Nephron progenitor cell (in vitro differentiated cells): ENCODE measurements around the gene HARBI1.

Source experiments
- DNase-seq: peaks from one replicate; pipeline ENCODE4 v3.0.0; 2021
- H3K27ac Mint-ChIP-seq: 2 replicates; pipeline ENCODE4 v1.8.0; 2021; ENCODE audit warnings: mild to moderate bottlenecking, moderate library complexity, mixed read lengths
- H3K27me3 Mint-ChIP-seq: 2 replicates; pipeline ENCODE4 v1.8.0; 2021; ENCODE audit warnings: mild to moderate bottlenecking, low read depth, mixed read lengths; ENCODE audit not compliant: poor library complexity
- H3K36me3 Mint-ChIP-seq: 2 replicates; pipeline ENCODE4 v1.8.0; 2021; ENCODE audit warnings: low read depth, mixed read lengths
- H3K4me1 Mint-ChIP-seq: 2 replicates; pipeline ENCODE4 v1.8.0; 2021; ENCODE audit warnings: mixed read lengths
- H3K4me3 Mint-ChIP-seq: 2 replicates; pipeline ENCODE4 v1.8.0; 2021; ENCODE audit warnings: mild to moderate bottlenecking, moderate library complexity, mixed read lengths
- H3K9me3 Mint-ChIP-seq: 2 replicates; pipeline ENCODE4 v1.8.0; 2021; ENCODE audit warnings: mild to moderate bottlenecking, moderate library complexity, mixed read lengths
- CTCF ChIP-seq: fragments of 200-600 bp; sonication (generic); IDR thresholded peaks from 2 replicates; pipeline ENCODE4 v1.5.0; 2021; ENCODE audit warnings: antibody characterized with exemption

The HARBI1 gene

GRCh38 chr11:46617134-46617971 is at the start of gene HARBI1, which contains the start of gene ATG13:
TSS of gene HARBI1 (minus strand) at chr11:46617227. CDS start at chr11:46616237, 990 bp downstream.
TSS of gene ATG13 (plus strand) at chr11:46617553. CDS start at chr11:46644292, 26,739 bp downstream.
- Mint-ChIP-seq H3K4me3 (peak within 1 kb of the TSS; percentile 95), H3K27me3 (no peaks in the 10 kb centered on the region), H3K36me3 (peaks cover 16% of the 10 kb centered on the region), H3K27ac (peak within 1 kb of the TSS; percentile 100), H3K9me3 (no peaks in the 10 kb centered on the region), H3K4me1 (peaks cover 31% of the 10 kb centered on the region)
- TF ChIP-seq CTCF: peak; percentile 61
- peak; percentile 91 for DNase-seq

GRCh38 chr11:46666516-46666915 is 49.5 kb upstream of the HARBI1 start:
- no peak for TF ChIP-seq CTCF
- Mint-ChIP-seq H3K27me3 (no peaks in the 10 kb centered on the region), H3K27ac (peak overlapping the region; percentile 77), H3K36me3 (peaks cover 53% of the 10 kb centered on the region), H3K9me3 (no peaks in the 10 kb centered on the region), H3K4me1 (peaks cover 12% of the 10 kb centered on the region), H3K4me3 (no peak overlapping the region)
- DNase-seq: no peak

GRCh38 chr11:46665356-46665755 is 48.3 kb upstream of the HARBI1 start:
- Mint-ChIP-seq H3K36me3 (peaks cover 53% of the 10 kb centered on the region), H3K9me3 (no peaks in the 10 kb centered on the region), H3K4me3 (no peak overlapping the region), H3K27me3 (no peaks in the 10 kb centered on the region), H3K27ac (no peak overlapping the region), H3K4me1 (peaks cover 12% of the 10 kb centered on the region)
- no peak for DNase-seq
- TF ChIP-seq CTCF: no peak

GRCh38 chr11:46664612-46665011 is 47.6 kb upstream of the HARBI1 start:
- H3K36me3 Mint-ChIP-seq: peaks cover 57% of the 10 kb centered on the region
- H3K4me3 Mint-ChIP-seq: no peak overlapping the region
- DNase-seq: no peak

GRCh38 chr11:46663277-46663940 is 46.4 kb upstream of the HARBI1 start:
- DNase-seq: no peak
- Mint-ChIP-seq H3K27me3 (no peaks in the 10 kb centered on the region), H3K27ac (no peak overlapping the region), H3K9me3 (no peaks in the 10 kb centered on the region), H3K36me3 (peaks cover 55% of the 10 kb centered on the region), H3K4me1 (peaks cover 12% of the 10 kb centered on the region), H3K4me3 (no peak overlapping the region)
- no peak for TF ChIP-seq CTCF

More at GRCh38 chr11:46664612-46665011, 47.6 kb upstream of the HARBI1 start:
- Mint-ChIP-seq H3K4me1 (peaks cover 12% of the 10 kb centered on the region), H3K27me3 (no peaks in the 10 kb centered on the region), H3K9me3 (no peaks in the 10 kb centered on the region), H3K27ac (peak overlapping the region; percentile 85)
- TF ChIP-seq CTCF: no peak
